Measurements from ENCODE around the gene PTMA.
A peak's percentile ranks its signal among the peaks of the same experiment; 100 is the strongest.

The PTMA gene

DNA sequence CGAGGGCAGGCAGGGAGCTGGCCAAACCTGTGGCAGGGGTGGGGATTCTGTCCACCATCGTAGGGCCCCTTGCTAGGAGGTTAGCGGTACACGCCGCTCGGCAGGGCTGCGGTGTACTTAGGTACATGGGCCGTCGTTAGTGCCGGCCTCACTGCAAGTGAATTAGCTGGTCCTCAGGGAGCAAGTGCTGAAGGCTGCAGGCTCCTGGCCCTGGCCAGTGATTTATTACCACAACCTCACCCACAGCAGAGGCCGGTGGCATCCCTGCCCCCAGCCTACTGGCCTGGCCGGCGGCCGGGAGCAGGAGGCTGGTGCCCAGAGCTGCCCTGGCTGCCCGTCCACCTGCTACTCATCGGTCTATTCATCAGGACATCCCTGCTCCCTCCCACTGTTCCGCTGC is 19.6 kb upstream of the PTMA start:
- no peak for DNase-seq (ENCODE audit: extremely low read depth, low read depth)
- no peak overlapping the region for H3K4me3 ChIP-seq (replicated peaks; ENCODE audit: low read depth, low read length)
- no peak for TF ChIP-seq CTCF (IDR thresholded peaks at IDR 0.05; ENCODE audit: low read depth, low read length, missing control alignments)

- DNase-seq (ENCODE audit: extremely low read depth, low read depth): no peak
- TF ChIP-seq CTCF (IDR thresholded peaks at IDR 0.05; ENCODE audit: low read depth, low read length, missing control alignments): no peak
- H3K4me3 ChIP-seq (replicated peaks; ENCODE audit: low read depth, low read length): no peak overlapping the region
Measured at GRCh38 chr2:231689124-231689893, 19.0 kb upstream of the PTMA start.

DNA sequence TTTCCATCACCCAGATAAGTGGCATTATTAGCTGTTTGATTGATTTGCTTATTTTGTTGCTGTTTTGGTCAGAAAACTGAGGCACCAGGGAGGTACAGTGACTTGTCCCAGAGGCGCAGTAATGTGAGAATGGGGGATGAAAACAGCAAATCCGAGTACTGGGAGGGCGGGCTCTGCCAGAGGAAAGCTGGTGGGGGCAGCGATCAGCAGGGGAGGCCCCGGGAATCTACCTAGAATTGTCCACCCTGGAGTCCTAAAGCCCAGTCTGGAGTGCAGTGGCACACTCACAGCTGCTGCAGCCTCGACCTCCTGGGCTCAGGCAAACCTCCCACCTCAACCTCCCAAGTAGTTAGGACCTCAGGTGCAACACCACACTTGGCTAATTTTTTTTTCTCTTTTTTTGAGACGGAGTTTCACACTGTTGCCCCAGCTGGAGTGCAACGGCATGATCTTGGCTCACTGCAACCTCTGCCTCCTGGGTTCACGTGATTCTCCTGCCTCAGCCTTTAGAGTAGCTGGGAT is 17.0 kb upstream of the PTMA start:
- TF ChIP-seq CTCF (IDR thresholded peaks at IDR 0.05; ENCODE audit: low read depth, low read length, missing control alignments): no peak
- DNase-seq (ENCODE audit: extremely low read depth, low read depth): no peak
- no peak overlapping the region for H3K4me3 ChIP-seq (replicated peaks; ENCODE audit: low read depth, low read length)

- TF ChIP-seq CTCF (IDR thresholded peaks at IDR 0.05; ENCODE audit: low read depth, low read length, missing control alignments): no peak
- DNase-seq (ENCODE audit: extremely low read depth, low read depth): no peak
- no peak overlapping the region for H3K4me3 ChIP-seq (replicated peaks; ENCODE audit: low read depth, low read length)
Measured at GRCh38 chr2:231692847-231693246, 15.5 kb upstream of the PTMA start.

GRCh38 chr2:231693956-231694355 is 14.4 kb upstream of the PTMA start:
- no peak for TF ChIP-seq CTCF (IDR thresholded peaks at IDR 0.05; ENCODE audit: low read depth, low read length, missing control alignments)
- H3K4me3 ChIP-seq (replicated peaks; ENCODE audit: low read depth, low read length): no peak overlapping the region
- DNase-seq (ENCODE audit: extremely low read depth, low read depth): no peak

- H3K4me3 ChIP-seq (replicated peaks; ENCODE audit: low read depth, low read length): no peak overlapping the region
- peak; percentile 79 for DNase-seq (ENCODE audit: extremely low read depth, low read depth)
- no peak for TF ChIP-seq CTCF (IDR thresholded peaks at IDR 0.05; ENCODE audit: low read depth, low read length, missing control alignments)
Measured at GRCh38 chr2:231696004-231696367, 12.3 kb upstream of the PTMA start.
